NOMO-1 treated with dmso at 0.1 percent for 144 hours (cell line): ENCODE results near the gene NFIL3.

ENCODE experiments used
- DNase-seq: peaks from one replicate; lab custom pipeline; 2025; ENCODE audit not compliant: unreplicated experiment; lab: John Stamatoyannopoulos, UW

Gene NFIL3

GRCh38 chr9:91421971-91422757 lies 1.5 kb downstream of the NFIL3 start:
- DNase-seq: no peak

- DNase-seq: no peak
Observed at GRCh38 chr9:91421128-91421765, 2.4 kb downstream of the NFIL3 start.

DNA sequence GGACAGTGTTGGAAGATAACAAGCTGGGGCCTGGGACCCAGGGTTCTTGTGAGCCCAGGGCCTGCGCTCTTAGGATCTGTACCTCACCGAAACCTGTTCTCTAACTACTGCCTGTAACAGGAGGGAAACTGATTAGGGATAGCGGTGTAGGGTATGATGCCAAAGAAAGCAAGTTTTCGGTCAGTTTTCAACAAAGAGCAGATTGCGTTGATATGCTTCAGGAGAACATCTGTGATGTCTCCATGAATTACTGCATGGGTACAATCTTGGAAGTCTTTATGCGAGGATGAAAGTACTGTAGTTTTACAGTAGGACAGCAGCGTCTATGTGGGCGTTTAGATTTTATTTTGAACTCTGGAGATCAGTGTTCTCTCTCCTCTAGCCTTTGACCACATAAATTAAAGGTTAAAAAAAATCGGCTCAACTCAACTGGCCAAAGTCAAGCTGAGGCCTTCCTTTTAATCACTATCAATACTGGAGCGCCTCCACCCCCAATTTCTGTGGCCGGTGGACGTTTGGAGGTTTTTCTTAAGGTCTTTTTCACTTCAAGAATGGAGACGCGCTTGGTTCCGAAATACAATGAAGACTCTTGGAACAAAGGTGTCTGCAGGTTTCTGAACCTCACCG lies 3.0 kb downstream of the NFIL3 start:
- no peak for DNase-seq

DNA sequence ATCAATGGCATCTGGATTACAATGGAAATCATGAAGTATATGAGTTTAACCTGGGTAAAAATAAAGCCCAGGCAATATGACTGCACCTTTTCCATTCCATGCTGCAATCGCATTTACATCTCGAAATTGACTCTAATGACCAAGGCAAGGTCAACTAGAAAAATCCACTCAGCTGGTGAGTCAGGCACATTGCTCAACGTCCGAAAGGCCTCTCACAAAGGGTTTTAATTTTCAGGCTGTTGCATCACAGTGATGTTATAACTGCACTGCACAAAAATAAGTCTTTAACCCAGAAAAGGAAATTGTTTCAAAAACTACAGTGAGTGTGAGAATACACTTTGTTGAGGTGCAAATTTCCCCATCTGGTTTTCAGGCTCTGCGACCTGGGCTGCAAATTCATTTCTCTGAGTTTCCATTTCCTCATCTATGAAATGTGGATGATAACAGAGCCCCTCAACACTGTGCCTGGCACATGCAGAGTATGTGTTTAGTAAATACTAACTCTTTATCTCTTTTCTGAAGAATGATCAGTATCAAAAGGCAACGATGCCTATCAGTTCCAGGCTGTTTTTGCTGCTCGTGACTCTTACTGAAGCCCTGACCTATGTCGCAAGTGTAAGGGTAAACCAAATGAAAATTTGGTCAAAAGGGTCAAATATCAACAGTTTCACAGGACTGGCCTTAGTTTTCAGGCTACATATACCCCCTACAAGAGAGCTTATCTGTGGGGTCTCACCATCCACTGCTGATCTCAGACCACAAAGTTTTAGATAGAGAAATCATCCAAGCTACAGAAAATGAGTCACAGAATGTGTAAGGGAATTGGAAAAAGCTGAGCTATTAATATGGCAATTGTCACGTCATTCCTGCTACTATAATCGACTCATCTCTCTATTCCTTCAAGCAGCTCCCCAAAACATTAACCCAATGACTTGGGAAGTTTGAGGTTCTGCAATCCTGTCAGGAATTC lies 4.1 kb downstream of the NFIL3 start:
- peak; percentile 60 for DNase-seq

DNA sequence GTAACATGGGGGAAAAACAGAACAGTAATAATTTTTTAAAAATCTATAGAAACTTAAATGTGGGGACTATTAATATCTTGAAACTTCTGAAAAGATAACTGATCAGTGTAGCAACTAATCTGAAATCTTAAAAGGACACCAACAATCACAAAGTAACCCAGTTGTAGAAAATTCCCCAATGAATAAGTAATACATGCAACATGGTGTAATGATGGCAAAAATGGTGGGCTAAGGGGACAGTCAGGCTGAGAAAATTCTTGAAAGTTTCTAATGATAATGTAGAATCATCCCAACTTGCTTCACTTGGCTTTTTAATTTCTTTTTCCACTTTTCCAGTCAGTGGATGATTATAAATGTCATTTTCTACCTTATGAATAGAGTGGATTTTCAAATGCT lies 5.4 kb downstream of the NFIL3 start:
- no peak for DNase-seq

DNA sequence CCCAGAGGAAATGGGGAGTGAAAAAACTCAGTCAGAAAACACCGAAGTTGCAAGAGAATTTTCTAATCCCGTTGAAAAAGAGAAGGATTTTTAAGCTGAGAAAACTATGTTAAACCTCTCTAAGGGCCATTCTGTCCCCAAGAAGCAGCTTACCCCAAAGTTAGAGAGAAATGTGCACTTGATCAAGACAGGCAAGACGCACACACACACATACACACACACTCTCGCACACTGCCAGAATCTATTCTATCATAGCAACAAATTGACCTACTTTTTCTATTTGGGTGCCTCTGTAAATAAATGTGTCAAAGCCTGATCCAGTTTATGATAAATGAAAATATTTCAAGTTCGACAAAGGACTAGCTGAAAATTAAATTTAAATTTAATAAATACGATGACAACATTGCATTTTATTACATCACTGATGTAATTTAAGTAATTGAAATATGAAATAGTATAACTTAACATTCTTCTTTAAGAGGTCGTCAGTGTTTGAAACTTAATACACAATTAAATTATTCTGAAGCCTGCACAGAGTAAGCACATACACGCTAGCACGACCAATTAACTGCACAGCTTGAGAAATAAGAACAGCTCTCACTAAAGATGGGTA lies 5.9 kb downstream of the NFIL3 start:
- DNase-seq: no peak

GRCh38 chr9:91416096-91416712 lies 7.4 kb downstream of the NFIL3 start:
- DNase-seq: no peak

GRCh38 chr9:91415290-91415689 lies 8.3 kb downstream of the NFIL3 start:
- DNase-seq: peak; percentile 20

GRCh38 chr9:91412941-91413340 lies 10.7 kb downstream of the NFIL3 start:
- DNase-seq: no peak

- DNase-seq: peak; percentile 15
Observed at GRCh38 chr9:91411096-91411771, 12.4 kb downstream of the NFIL3 start.

GRCh38 chr9:91410161-91410560 lies 13.5 kb downstream of the NFIL3 start:
- DNase-seq: no peak

DNA sequence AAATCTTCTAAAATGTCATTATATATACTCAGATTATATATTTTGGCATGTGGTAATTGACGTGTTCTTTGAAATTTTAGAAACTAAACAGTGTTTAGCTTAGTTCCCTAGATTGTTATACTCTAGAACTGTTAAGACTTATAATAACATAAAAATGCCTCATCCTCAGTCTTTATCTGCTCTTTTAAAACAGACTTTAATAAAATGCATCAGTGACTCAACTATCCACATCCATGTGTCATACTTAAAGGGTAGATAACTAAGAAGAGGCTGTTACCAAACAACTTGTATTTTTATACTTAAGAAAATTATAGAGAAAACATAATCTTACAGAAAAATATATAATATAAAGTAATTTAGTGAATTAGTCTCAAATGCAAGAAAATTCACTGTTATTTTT lies 15.2 kb downstream of the NFIL3 start:
- DNase-seq: no peak

- DNase-seq: no peak
Observed at GRCh38 chr9:91407580-91408318, 15.9 kb downstream of the NFIL3 start.

- DNase-seq: no peak
Observed at GRCh38 chr9:91405343-91406077, 18.1 kb downstream of the NFIL3 start.

DNA sequence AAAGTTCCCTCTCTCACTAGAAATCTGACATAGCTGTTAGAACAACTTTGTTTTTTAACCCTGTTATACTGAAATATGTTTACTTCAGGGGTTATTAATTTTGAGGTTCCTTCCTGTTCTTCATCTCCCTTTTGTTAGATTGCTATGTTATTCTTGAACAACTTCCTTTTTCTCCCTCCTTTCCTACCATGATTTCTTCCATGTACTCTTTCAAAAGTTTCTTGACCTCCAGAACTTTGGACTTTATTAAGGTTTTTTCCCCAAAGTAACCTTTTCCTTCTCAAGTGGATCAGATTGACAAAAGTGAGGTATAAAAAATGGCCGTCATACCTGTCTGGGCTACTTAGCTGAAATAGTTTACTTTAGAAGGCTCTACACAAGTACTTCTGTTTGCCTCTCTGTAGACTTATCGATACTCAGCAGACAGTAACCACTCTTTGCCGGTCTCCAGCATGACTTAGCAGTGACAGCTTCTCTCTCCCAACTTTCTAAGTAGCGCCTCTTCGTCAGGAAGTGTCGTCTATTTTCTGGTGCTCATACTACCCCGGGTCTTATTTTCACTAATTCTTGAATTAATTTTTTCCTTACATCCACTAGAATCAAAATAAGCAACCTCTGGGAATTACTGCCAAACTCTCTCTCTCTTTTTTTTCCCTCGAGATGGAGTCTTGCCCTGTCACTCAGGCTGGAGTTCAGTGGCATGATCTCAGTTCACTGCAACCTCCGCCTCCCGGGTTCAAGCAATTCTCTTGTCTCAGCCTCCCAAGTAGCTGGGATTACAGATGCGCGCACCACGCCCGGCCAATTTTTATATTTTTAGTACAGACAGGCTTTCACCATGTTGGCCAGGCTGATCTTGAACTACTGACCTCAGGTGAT lies 19.7 kb downstream of the NFIL3 start:
- DNase-seq: no peak

GRCh38 chr9:91398926-91399325 lies 24.7 kb downstream of the NFIL3 start:
- DNase-seq: no peak
